HUES6 (cell line): ENCODE measurements around the gene POU3F2.
A peak's percentile ranks its signal among the peaks of the same experiment; 100 is the strongest.

Source experiments
- H3K27ac ChIP-seq: 2 replicates; pipeline ENCODE4 v1.7.0; 2013; ENCODE audit warnings: low read depth, mild to moderate bottlenecking, low read length, inconsistent platforms
- H3K27me3 ChIP-seq: 2 replicates; pipeline ENCODE4 v1.6.1; 2013; ENCODE audit warnings: low read length; ENCODE audit not compliant: control insufficient read depth, insufficient read depth
- H3K36me3 ChIP-seq: 2 replicates; pipeline ENCODE4 v1.6.1; 2013; ENCODE audit warnings: low read length; ENCODE audit not compliant: control insufficient read depth, insufficient read depth
- H3K4me1 ChIP-seq: 2 replicates; pipeline ENCODE4 v1.6.1; 2013; ENCODE audit warnings: low read length; ENCODE audit not compliant: control insufficient read depth, insufficient read depth
- H3K4me3 ChIP-seq: 2 replicates; pipeline ENCODE4 v1.5.1; 2013; ENCODE audit warnings: low read depth, low read length
- H3K9ac ChIP-seq: one replicate; pipeline ENCODE4 v1.6.1; 2013; ENCODE audit warnings: mild to moderate bottlenecking, low read length
- H3K9me3 ChIP-seq: 2 replicates; pipeline ENCODE4 v1.6.1; 2013; ENCODE audit warnings: low read depth, low read length; ENCODE audit not compliant: control insufficient read depth, insufficient read depth

The POU3F2 gene

DNA sequence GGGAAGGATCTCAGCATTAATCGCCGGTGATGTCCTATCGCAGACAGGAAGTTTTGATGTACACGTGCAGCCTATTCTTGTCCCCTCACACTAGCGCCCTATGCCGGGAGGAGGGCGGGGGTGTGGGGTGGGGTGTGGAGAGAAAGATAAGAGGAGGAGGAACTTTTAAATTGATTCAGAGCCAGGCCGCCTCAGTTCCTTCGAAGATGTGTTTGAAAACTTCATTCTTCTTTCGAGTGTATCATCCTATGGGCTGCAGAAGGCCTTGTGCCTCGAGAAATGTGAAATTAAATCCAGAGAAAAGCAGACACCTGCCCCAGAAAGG lies 2.5 kb upstream of the POU3F2 start:
- Histone ChIP-seq H3K27ac (no peak overlapping the region), H3K4me3 (peak overlapping the region; percentile 53), H3K27me3 (peaks cover 97% of the 10 kb centered on the region), H3K9ac (no peak overlapping the region), H3K4me1 (peaks cover 43% of the 10 kb centered on the region), H3K9me3 (no peaks in the 10 kb centered on the region), H3K36me3 (no peaks in the 10 kb centered on the region)

GRCh38 chr6:98832284-98833056 lies 1.9 kb upstream of the POU3F2 start:
- peaks cover 97% of the 10 kb centered on the region for H3K27me3 ChIP-seq
- H3K9ac ChIP-seq, result no peak overlapping the region
- H3K4me1 ChIP-seq, result peaks cover 39% of the 10 kb centered on the region
- H3K9me3 ChIP-seq, result no peaks in the 10 kb centered on the region
- H3K27ac ChIP-seq, result no peak overlapping the region
- H3K36me3 ChIP-seq, result no peaks in the 10 kb centered on the region
- peak overlapping the region; percentile 53 for H3K4me3 ChIP-seq

- Histone ChIP-seq H3K36me3 (no peaks in the 10 kb centered on the region), H3K4me1 (peaks cover 40% of the 10 kb centered on the region), H3K27me3 (peaks cover 97% of the 10 kb centered on the region), H3K4me3 (peak overlapping the region; percentile 53), H3K9me3 (no peaks in the 10 kb centered on the region), H3K9ac (no peak overlapping the region), H3K27ac (no peak overlapping the region)
These were observed 1.4 kb upstream of the POU3F2 start for GRCh38 chr6:98833057-98833306.

GRCh38 chr6:98833307-98834059 lies 891 bp upstream of the POU3F2 start:
- Histone ChIP-seq H3K4me3 (peak overlapping the region; percentile 53), H3K27ac (no peak overlapping the region), H3K4me1 (peaks cover 38% of the 10 kb centered on the region), H3K27me3 (peaks cover 97% of the 10 kb centered on the region), H3K36me3 (no peaks in the 10 kb centered on the region), H3K9ac (no peak overlapping the region), H3K9me3 (no peaks in the 10 kb centered on the region)

DNA sequence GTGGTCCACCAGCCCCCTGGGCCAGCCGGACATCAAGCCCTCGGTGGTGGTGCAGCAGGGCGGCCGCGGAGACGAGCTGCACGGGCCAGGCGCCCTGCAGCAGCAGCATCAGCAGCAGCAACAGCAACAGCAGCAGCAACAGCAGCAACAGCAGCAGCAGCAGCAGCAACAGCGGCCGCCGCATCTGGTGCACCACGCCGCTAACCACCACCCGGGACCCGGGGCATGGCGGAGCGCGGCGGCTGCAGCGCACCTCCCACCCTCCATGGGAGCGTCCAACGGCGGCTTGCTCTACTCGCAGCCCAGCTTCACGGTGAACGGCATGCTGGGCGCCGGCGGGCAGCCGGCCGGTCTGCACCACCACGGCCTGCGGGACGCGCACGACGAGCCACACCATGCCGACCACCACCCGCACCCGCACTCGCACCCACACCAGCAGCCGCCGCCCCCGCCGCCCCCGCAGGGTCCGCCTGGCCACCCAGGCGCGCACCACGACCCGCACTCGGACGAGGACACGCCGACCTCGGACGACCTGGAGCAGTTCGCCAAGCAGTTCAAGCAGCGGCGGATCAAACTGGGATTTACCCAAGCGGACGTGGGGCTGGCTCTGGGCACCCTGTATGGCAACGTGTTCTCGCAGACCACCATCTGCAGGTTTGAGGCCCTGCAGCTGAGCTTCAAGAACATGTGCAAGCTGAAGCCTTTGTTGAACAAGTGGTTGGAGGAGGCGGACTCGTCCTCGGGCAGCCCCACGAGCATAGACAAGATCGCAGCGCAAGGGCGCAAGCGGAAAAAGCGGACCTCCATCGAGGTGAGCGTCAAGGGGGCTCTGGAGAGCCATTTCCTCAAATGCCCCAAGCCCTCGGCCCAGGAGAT lies 1.0 kb downstream of the POU3F2 start:
- no peak overlapping the region for H3K9ac ChIP-seq
- H3K36me3 ChIP-seq, result no peaks in the 10 kb centered on the region
- H3K4me3 ChIP-seq, result peak overlapping the region; percentile 69
- H3K9me3 ChIP-seq, result no peaks in the 10 kb centered on the region
- H3K27ac ChIP-seq, result no peak overlapping the region
- H3K4me1 ChIP-seq, result peaks cover 38% of the 10 kb centered on the region
- peaks cover 97% of the 10 kb centered on the region for H3K27me3 ChIP-seq

GRCh38 chr6:98836025-98836961 lies 1.9 kb downstream of the POU3F2 start:
- Histone ChIP-seq H3K9me3 (no peaks in the 10 kb centered on the region), H3K36me3 (no peaks in the 10 kb centered on the region), H3K27me3 (peaks cover 97% of the 10 kb centered on the region), H3K4me3 (peak overlapping the region; percentile 69), H3K27ac (no peak overlapping the region), H3K4me1 (peaks cover 33% of the 10 kb centered on the region), H3K9ac (no peak overlapping the region)

DNA sequence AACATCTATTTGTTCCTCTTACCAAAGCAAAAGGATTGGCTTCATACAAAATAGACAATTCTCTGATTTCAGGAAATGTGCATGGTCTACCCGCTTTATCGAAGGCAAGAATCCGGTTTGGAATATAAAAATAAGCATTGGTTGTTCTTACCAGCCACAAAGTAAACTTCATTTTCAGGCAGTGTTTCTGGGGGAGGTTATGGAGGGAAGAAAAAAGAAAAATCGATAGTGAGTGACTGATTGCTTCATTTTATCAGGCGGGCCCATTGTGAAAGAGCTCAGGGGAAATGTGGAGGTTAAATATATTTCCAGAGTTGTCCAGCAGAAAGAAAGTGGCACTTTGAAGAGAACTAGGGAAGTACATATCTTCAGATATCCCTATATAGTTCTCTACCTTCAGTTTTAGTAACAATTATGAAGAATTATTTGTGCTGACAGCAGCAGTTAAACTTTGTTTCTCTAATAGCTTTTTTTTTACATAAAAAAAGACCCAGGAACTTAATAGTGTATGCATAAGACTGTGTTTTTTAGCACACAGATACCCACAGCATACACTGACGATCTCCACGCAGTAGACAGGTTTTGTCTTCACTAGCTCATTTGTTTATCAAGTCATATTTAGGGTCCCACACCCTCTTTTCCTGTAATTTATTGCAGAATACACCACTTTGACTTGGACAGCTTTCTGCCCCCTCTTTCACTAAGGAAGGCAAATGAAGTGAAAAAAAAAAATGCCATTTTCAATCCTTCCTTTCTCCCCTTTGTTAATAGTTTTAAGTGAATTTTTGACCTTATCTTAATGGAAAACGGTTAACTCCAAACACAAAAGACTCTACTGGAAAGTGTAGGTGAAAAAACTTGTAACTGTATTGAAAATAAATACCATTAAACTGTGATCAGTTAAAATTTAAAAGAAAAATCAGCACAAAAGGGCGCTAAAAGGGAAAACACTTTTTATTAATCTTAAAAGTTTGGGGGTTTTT lies 2.9 kb downstream of the POU3F2 start:
- H3K4me3 ChIP-seq, result peak overlapping the region; percentile 9; the same call in 1 of the 2 replicates
- H3K36me3 ChIP-seq, result no peaks in the 10 kb centered on the region
- no peaks in the 10 kb centered on the region for H3K9me3 ChIP-seq
- peaks cover 34% of the 10 kb centered on the region for H3K4me1 ChIP-seq
- no peak overlapping the region for H3K9ac ChIP-seq
- peaks cover 97% of the 10 kb centered on the region for H3K27me3 ChIP-seq
- H3K27ac ChIP-seq, result no peak overlapping the region

- no peaks in the 10 kb centered on the region for H3K9me3 ChIP-seq
- no peaks in the 10 kb centered on the region for H3K36me3 ChIP-seq
- no peak overlapping the region for H3K4me3 ChIP-seq
- H3K27ac ChIP-seq, result no peak overlapping the region
- no peak overlapping the region for H3K9ac ChIP-seq
- H3K4me1 ChIP-seq, result peaks cover 27% of the 10 kb centered on the region
- H3K27me3 ChIP-seq, result peaks cover 97% of the 10 kb centered on the region
These were observed 3.7 kb downstream of the POU3F2 start for GRCh38 chr6:98838032-98838431.

DNA sequence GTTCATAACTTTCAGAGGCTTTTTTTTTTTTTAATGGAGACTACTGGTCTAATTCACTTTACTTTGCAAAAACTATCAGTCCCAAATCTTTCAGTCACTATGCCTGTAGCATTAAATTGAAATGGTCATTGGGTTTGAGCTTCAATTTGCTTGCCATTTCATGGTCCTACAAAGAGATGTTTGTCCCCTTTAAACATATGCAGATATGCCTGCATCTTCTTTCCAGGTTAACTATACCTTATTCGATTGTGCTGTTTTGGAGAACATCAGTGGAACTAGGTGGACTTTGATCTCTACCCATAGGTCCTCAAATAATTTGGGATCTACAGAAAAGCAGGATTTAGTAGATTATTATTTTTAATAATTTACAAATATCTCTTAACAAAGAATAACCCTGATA lies 4.6 kb downstream of the POU3F2 start:
- Histone ChIP-seq H3K4me1 (peaks cover 21% of the 10 kb centered on the region), H3K9ac (no peak overlapping the region), H3K36me3 (no peaks in the 10 kb centered on the region), H3K4me3 (no peak overlapping the region), H3K9me3 (no peaks in the 10 kb centered on the region), H3K27ac (no peak overlapping the region), H3K27me3 (peaks cover 97% of the 10 kb centered on the region)
